ENCODE results near the gene CHORDC1.

- TF ChIP-seq CTCF (IDR thresholded peaks at IDR 0.05 in 8 of 11, conservative IDR thresholded peaks at IDR 0.05 in 3 of 11) (no peak), POLR2A (IDR thresholded peaks at IDR 0.05) (no peak), POLR2AphosphoS5 (IDR thresholded peaks at IDR 0.05) (no peak)
These were observed 34.3 kb upstream of the CHORDC1 start for GRCh38 chr11:90257158-90257525.

Data from spleen (tissue), 7 donors.